Amygdala (tissue), 56 donors: ENCODE measurements around the gene ZNF688.
"Not testable (repeated sequence)": the region's sequence is repeated elsewhere in the genome, so short reads cannot be mapped to it uniquely, and the experiment has no call there.

Experiments
- DNase-seq, 56 donors: peaks; one replicate each; lab custom pipeline; 2025; lab: John Stamatoyannopoulos, UW

ZNF688 gene

DNA sequence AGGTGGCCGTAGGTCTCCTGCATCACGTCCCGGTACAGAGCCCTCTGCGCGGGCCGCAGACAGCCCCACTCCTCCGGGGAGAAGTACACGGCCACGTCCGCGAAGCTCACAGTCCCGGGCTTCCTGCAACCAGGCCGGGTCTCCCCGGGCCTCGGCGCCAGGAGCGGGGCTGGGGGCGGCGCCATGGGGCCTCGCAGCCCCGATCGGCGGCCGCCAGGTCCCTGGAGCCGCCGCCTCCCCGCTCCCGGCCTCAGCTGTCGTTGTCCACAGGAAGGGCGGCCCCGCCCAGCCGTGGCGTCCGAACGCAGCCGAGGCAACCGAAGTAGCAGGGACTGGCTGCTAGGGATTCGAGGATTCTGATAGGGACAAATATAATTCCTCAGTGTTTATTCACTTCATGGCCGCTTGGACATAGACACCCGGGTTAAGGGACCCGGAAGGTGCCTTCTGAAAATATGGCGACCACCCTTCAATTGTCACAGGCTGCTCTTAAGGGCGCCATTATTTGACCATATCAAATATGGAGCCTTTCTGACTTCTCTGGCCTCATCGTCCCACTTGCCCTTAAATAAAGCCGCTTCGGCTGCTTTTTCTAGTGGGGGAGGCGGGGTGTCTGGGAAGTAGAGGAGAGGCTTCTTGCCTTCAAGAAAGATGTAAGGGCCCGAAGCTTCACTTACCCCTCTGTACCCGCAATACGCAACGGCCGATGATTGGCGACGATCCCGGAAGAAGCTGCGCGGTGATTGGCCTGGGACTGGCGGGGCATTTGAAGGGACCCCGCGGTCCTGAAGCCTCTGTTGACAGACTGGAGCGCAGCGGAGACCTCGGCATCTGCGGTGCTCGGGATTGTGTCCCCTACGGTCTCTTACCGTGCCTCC is at the start of gene ZNF688:
Gene ZNF688, minus strand, starts transcription at position 270 of the 878 bp plus-strand sequence. Its CDS starts 85 bp downstream, at position 185.
- DNase-seq: peak; percentile 64 to 97 (median 92)

DNA sequence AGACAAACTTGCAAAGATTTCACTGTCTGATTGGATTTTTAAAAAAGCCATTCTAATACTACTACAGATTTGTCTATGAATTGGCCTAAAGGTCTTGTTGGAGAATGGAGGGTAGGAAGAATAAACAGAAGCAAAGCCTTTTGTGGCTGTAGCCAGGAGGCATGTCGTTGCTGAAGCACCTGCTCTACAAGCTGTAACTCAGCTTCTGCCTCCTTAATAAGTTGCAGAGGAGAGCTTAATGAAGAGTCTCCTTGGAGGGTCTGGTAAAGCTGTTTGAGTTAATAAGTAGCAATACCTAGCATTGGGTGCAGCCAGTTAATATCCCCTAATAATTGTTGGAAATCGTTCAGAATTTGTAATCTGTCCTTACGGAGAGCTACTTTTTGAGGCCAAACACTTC is 48.7 kb upstream of the ZNF688 start:
- DNase-seq: no peak

DNA sequence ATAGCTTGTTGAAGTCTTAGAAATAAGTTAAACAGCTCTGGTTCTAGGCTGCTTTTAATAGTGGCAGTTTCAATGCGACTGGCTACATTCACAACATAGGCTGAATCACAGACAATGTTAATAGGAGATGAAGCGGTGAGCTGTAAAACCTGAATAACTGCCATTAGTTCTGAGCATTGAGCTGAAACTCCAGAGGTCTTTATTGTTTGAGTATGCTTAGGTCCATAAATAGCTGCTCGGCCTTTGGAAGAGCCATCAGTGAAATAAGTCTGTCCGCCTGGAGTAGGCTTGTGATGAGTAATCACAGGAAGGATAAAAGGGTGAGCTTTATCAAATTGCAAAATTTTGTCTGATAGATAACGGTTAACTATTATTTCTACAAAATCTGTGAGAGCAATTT is 48.1 kb upstream of the ZNF688 start:
- no peak for DNase-seq

DNA sequence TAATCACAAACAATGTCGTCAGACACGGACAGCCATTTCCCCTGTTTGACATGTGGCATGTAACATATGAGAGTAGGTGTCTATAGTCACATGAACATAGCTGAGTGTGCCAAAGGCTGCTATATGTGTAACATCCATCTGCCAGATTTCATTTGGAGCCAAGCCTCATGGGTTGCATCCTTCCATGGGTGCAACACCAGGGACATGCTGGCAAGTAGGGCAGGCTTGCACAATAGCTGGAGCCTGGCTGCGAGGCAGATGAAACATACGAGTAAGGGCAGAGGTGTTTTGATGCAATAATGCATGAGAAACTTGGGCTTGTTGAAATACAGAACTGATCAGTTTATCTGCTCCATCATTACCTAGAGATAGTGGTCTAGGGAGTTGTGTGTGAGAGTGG is 47.7 kb upstream of the ZNF688 start:
- peak in 1 of 56 donors; percentile 21 for DNase-seq

DNA sequence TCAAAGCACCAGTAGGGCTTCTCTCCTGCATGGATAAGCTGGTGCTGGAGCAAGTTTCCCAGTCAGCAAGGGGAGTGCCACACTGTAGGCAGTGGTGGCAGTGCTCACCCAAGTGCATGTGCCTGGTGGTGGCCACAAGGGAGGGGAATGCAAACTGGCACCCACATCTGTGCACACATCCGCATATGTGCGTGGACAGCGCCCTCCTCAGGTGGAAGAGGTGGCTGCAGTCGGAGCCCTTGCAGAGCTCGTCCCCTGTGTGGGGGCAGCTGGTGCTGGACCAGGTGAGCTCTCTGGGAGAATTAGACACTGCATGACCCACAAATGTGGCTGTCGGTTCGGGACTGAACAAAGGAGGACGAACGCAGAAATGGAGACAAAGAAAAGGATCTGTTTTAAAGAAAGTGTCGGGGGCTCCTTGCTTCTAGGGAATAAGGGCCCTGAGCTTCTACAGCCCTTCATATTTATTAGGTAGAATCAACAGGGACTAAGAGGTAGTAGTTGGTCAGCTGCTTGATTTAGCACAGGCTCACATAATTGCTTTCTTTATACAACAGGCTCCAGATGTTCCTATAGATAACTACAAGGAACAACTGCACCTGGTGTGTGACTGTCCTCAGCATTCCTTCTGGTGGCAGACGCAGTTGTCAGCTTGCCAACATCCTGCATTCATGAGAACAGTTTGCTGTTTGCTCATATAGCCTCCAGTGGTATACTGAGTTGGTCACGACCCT is 44.0 kb upstream of the ZNF688 start:
- DNase-seq: peak in 22 of 56 donors; percentile 4 to 47 (median 15)

DNA sequence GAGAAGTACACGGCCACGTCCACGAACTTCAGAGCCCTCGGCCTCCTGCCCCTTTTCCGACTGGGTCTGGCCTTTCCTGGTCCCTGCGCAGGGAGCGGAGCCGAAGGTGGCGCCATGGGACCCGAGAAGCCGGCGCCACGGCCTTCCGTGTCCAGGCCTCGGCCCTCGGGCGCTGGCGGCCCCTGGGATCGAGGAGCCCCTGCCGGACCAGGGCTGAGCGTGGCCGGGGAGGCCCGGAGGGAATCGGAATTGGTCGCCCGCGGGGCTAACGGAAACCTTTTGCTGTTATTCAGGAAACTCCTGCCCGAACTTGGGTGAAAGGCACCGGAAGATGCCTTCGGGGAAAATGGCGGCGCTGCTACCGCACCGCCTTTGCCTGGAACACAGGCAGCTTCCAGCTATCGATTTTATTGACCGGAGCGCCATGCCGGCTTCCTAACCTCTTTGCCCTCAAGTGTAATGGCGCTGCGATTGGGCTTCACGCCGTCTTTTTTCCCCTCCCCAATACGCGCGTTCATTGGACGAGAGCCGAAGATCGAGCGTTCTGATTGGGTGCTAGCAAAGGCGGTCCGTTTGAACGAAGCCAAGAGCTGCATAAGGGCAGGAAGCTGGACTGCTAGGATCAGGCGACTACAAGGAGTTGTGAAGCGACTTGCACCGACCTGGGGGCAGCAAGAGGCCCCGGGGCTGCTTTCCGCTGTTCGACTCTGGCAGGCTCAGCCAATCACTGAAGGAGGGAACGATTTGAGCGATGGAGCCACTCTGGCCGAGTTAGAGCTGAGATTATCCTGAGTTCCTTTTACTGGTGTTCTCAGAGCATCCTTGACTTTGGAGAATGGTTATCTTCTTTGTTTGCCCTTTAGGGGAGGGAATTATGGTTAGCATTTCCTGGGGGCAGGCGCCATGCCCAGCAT is 38.7 kb upstream of the ZNF688 start, which contains the start of gene ZNF689:
Gene ZNF689, minus strand, starts transcription at position 464 of the 914 bp plus-strand sequence. Its CDS starts 348 bp downstream, at position 116.
- DNase-seq: peak; percentile 76 to 99 (median 93)

DNA sequence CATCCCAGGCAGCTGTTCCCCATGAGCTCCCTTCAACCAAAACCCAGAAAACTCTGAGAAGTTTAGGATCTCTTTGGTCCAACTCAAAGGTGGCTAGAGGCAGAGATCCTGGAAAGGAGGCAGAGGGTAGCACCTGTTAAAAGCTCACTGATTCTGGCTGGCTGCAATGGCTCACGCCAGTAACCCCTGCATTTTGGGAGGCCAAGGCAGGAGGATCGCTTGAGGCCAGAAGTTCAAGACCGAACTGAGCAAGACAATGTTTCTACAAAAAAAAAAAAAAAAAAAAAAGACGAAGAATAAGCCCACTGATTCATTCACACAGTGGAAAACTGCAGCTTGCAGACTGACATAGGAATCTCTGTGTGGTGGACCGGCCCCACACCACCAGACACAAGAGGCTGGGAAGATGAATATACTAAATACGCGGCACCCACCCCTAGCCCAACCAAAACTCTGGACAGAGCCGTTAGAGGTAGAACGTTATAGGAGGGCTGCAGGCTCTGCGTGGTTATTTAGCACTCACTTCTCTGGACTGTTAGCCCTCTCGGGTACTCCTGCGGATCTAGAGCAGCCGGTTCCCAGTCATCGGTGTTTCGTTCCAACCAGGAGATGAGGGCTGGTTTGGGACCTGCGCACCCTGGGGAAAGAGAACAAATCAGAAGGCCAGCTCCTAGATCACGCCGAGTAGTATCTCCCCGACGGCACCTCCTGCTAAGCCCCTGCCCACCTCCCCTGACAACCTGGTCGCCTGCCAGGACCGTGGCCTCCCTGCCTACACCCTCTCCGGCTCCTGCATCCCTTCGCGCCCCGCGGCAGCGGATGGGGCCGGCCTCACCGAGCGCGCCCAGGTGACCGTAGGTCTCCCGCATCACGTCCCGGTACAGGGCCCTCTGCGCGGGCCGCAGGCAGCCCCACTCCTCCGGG is 37.8 kb upstream of the ZNF688 start:
- DNase-seq: peak in 28 of 56 donors; percentile 21 to 74 (median 48)

DNA sequence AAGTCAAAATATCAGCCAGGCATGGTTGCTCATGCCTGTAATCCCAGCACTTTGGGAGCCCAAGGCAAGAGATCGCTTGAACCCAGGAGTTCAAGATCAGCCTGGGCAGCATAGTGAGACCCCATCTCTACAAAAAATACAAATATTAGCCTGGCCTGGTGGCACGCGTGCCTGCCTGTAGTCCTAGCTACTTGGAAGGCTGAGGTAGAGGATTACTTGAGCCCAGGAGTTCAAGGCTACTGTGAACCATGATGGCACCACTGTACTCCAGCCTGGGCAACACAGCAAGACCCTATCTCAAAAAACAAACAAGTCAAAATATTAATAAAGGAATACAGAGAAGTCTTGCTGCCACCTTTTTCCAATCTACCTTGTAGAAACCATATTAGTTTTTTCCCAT is 34.5 kb upstream of the ZNF688 start:
- no peak for DNase-seq

DNA sequence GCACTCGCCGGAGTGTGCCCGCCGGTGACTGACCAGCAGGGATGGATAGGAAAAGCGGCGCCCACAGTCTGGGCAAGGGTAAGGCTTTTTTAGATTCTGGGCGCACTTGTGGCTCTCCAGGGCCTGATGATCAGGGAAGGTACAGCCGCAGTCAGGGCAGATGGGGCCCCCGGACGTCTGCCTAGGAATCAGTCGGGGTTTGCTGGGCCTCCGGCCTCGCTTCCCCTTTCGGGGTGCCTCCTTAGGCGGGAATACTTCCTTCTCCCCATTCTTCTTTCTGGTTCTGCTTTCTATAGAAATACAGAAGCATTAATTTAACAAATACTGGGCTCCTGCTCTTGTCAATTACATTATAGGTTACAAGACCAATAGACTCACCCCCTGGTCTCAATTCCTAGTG is 33.6 kb upstream of the ZNF688 start:
- peak in 10 of 56 donors; percentile 9 to 34 (median 16) for DNase-seq

DNA sequence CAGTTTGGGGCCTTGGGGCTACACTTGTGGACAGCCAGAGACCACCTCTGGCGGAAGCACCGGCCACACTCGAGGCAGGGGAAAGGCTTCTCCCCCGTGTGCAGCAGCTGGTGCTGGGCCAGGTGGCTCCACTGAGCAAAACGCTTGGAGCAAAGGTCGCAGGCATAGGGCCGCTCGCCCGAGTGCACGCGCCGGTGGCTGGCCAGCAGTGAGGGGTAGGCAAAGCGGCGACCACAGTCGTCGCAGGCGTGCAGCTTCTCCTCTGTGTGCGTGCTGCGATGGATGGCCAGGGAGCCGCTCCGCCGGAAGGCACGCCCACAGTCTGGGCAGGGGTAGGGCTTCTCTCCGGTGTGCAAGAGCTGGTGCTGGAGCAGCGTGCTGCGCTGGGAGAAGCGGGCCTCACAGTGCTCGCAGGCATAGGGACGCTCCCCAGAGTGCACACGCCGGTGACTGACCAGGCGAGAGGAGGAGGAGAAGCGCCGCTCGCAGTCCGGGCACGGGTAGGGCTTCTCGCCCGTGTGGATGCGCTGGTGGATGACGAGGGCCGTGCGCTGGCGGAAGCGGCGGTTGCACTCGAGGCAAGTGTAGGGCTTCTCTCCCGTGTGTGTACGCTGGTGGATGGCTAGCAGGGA is 32.9 kb upstream of the ZNF688 start:
- DNase-seq: no peak

DNA sequence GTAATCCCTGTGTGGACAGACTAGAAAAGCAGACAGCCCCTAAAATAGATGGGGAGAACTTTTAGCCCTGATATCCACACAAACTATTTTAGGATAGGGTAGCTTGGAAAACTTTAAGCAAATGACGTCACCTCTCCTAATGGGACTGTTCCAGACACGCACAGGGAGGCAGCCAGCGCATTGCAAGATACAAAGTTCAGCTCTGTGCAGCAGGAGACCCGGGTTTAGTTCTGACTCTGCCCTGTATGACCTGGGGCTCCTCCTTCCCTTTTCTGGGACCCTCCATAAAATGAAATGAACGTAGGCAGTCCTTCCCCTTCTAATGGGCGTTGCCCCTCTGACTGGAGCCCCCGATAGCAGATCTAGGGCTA is 32.4 kb upstream of the ZNF688 start:
- DNase-seq: no peak

DNA sequence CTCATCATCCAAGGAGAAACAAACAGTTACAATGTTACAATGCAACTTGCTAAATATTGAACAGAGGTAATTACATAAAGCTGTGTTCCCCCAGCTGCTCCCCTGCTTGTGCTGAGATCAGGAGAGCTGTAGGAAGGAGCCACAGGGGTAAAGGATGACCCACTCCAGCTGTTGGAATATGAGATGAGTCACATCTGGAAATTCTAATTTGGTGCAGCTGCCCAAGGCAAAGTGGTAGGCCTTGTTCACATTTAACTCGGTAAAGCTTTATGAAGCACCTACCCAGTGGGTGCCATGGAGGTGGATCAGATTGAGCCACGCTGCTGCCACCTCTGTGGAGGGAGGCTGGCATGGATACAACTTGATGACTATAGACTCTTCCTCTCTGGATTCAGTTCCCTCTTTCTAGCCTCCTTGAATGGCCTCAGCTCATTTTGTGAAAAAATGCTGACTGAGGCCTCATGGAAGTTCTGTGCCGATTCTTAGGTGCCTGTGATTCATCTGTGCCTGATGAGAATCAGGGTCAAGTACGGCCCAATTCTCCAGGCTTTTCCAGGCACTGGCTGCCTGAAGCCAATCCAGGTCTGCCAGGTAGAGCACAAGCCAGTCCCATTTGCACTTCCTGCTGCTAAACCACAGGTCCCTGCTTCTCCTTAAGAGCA is 31.2 kb upstream of the ZNF688 start:
- peak in 1 of 56 donors; percentile 23 for DNase-seq

DNA sequence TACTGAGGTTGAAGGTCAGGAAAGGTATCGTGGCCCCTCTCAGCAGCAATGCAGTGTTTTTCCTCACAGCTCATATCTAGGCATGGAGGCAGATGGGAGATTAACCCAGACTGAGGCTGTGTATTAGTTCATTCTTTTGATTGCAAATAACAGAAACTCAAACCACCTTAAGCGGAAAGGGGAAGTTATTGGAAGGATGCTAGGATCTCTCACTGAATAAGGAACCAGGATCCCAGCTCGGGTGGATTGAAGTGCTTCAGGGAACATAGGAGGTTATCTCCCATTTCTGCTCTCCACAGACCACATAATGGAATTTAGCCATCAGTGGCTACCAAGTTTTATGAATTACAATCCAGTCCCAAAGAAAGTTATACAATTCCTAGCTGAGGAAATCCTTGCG is 30.5 kb upstream of the ZNF688 start:
- DNase-seq: no peak

DNA sequence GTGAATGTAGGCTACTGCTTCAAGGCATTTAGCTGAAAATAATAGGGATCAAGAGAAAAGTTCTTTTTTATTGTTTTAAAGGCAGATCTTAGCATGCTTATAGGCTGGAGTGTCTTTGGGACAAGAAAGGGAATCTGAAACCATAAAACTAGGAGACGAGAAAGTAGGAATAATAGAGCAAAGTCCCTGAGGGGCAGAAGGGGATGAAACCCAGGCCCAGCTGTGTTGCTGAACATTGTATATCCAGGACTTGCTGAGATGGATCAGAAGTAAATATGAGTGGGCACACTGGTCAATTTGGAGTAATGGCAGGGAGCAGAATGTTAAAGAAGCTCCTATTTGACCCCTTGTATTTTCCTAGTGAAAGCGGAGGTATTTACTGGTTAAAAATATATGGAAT is 29.4 kb upstream of the ZNF688 start:
- no peak for DNase-seq

DNA sequence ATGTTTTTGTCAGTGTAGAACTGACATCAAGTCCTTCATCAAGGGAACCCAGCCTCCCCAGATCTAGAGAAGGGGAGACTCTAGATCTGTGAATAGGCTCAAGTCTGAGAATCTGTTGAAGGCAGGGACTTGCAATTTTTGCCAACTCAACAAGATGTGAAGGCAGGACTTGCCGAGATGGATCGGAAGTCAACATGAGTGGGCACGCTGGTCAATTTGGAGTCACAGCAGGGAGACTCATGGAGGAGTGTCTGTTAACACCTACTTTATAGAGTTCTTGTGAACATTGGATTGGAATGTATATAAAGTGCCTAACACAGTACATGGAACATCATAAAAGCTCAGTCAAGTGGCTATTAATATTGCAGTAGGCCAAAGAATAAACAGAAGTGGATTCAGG is 28.7 kb upstream of the ZNF688 start:
- DNase-seq: no peak

DNA sequence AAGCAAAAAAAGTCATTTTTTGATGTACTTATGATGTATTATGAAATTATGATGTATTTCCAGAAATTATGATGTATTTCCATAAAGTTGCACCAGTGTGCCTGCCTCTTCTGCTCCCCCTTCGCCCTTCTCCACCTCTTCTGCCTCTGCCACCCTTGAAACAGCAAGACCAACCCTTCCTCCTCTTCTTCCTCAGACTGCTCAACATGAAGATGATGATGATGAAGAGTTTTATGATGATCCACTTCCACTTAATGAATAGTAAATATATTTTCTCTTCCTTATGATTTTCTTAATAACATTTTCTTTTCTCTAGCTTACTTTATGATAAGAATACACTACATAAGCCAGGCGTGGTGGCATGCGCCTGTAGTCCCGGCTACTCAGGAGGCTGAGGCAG is 21.4 kb upstream of the ZNF688 start:
- no peak for DNase-seq

DNA sequence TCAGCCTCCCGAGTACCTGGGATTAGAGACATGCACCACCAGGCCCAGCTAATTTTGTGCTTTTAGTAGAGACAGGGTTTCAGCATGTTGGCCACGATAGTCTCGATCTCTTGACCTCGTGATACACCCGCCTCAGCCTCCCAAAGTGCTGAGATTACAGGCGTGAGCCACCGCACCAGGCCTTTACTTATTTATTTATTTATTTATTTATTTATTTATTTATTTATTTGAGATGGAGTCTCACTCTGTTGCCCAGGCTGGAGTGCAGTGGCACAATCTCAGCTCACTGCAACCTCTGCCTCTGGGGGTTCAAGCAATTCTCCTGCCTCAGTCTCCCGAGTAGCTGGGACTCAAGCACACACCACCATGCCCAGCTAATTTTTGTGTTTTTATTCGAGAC is 19.4 kb upstream of the ZNF688 start:
- DNase-seq: not testable (repeated sequence)

DNA sequence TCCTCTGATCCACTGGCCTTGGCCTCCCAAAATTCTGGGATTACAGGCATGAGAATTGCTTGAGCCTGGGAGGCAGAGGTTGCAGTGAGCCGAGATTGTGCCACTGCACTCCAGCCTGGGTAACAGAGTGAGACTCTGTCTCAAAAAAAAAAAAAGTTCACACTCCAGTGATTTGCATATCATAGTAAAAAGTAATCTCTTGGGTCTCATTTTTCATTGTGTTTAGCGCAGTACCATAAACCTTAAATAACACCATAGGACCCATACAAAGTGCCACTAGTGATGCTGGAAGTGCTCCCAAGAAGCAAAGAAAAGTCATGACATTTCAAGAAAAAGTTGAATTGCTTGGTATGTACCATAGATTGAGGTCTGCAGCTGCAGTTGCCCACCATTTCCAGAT is 18.1 kb upstream of the ZNF688 start:
- DNase-seq: not testable (repeated sequence)
